ENCODE results near the gene TBC1D22B. TPM values are rescaled to one million over a fixed set of nuclear protein-coding genes. Genes with fewer than 3 reads are reported as not detected.

TBC1D22B gene
- total and polyA plus RNA-seq, 2 of the 13 experiments (the other 11 are each of a cell fraction or from before 2014, with no cell fraction given) = 9.7 to 12.9 TPM

- no peak for TF ChIP-seq KIAA2018 (CRISPR knock-in tag; IDR thresholded peaks at IDR 0.05; ENCODE audit: borderline replicate concordance)
- TF ChIP-seq FOXM1 (CRISPR knock-in tag; IDR thresholded peaks at IDR 0.05) = no peak
- no peak for TF ChIP-seq ZNF317 (CRISPR knock-in tag; IDR thresholded peaks at IDR 0.05)
- no peak for TF ChIP-seq BRD4 (CRISPR knock-in tag; IDR thresholded peaks at IDR 0.05)
- no peak for TF ChIP-seq TIGD3 (CRISPR knock-in tag; IDR thresholded peaks at IDR 0.05; ENCODE audit: borderline replicate concordance)
- TF ChIP-seq ZSCAN30 (CRISPR knock-in tag; IDR thresholded peaks at IDR 0.05) = no peak
- no peak for TF ChIP-seq PTBP1 (IDR thresholded peaks at IDR 0.05; ENCODE audit: low read depth, low read length, poor library complexity, severe bottlenecking)
- TF ChIP-seq ZNF253 (CRISPR knock-in tag; IDR thresholded peaks at IDR 0.05; ENCODE audit: borderline replicate concordance) = no peak
- TF ChIP-seq, protein P1, sequence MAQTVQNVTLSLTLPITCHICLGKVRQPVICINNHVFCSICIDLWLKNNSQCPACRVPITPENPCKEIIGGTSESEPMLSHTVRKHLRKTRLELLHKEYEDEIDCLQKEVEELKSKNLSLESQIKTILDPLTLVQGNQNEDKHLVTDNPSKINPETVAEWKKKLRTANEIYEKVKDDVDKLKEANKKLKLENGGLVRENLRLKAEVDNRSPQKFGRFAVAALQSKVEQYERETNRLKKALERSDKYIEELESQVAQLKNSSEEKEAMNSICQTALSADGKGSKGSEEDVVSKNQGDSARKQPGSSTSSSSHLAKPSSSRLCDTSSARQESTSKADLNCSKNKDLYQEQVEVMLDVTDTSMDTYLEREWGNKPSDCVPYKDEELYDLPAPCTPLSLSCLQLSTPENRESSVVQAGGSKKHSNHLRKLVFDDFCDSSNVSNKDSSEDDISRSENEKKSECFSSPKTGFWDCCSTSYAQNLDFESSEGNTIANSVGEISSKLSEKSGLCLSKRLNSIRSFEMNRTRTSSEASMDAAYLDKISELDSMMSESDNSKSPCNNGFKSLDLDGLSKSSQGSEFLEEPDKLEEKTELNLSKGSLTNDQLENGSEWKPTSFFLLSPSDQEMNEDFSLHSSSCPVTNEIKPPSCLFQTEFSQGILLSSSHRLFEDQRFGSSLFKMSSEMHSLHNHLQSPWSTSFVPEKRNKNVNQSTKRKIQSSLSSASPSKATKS (CRISPR knock-in tag; IDR thresholded peaks at IDR 0.05) = no peak
- no peak for TF ChIP-seq ZKSCAN5 (CRISPR knock-in tag; IDR thresholded peaks at IDR 0.05)
- no peak for TF ChIP-seq TOE1 (CRISPR knock-in tag; IDR thresholded peaks at IDR 0.05)
- no peak for TF ChIP-seq ZFP1 (CRISPR knock-in tag; IDR thresholded peaks at IDR 0.05)
- TF ChIP-seq ZNF772 (CRISPR knock-in tag; IDR thresholded peaks at IDR 0.05) = no peak
- TF ChIP-seq NONO (IDR thresholded peaks at IDR 0.05) = no peak
- TF ChIP-seq NONO (CRISPR knock-in tag; conservative IDR thresholded peaks at IDR 0.05) = no peak
- no peak for TF ChIP-seq TCF7 (IDR thresholded peaks at IDR 0.05; ENCODE audit: low read depth)
- no peak for TF ChIP-seq ZNF75D (CRISPR knock-in tag; IDR thresholded peaks at IDR 0.05; ENCODE audit: borderline replicate concordance)
- no peak for TF ChIP-seq ZNF333 (CRISPR knock-in tag; IDR thresholded peaks at IDR 0.05; ENCODE audit: borderline replicate concordance)
Measured at GRCh38 chr6:37207903-37208456, 49.6 kb upstream of the TBC1D22B start (continued).

Measured in HepG2 (cell line).